Neural cell (in vitro differentiated cells): ENCODE data around the gene LPCAT3. TPM values are rescaled to one million over a fixed set of nuclear protein-coding genes. Genes with fewer than 3 reads are reported as not detected.

Source experiments
- H2AFZ ChIP-seq: fragments of 200-600, 300-800 bp; sonication (generic), shearing (Covaris generic); 2 replicates; pipeline ENCODE4 v1.6.0; 2014; ENCODE audit warnings: low read depth, mild to moderate bottlenecking, antibody characterized with exemption, low read length, moderate library complexity
- H3F3A ChIP-seq: fragments of 200-600 bp; shearing (Covaris generic); 2 replicates; pipeline ENCODE4 v1.6.1; 2016; ENCODE audit warnings: mild to moderate bottlenecking, moderate library complexity, mixed read lengths, antibody characterized with exemption, low read length; ENCODE audit not compliant: insufficient read depth, poor library complexity, severe bottlenecking
- H3K27ac ChIP-seq: fragments of 200-600, 300-800 bp; sonication (generic), shearing (Covaris generic); 2 replicates; pipeline ENCODE4 v1.5.1; 2014; ENCODE audit warnings: mild to moderate bottlenecking, low read length, moderate library complexity
- H3K27me3 ChIP-seq: fragments of 300-800, 200-600 bp; sonication (generic), shearing (Covaris generic); 2 replicates; pipeline ENCODE4 v1.6.0; 2014; ENCODE audit warnings: mild to moderate bottlenecking, low read depth, low read length, moderate library complexity; ENCODE audit not compliant: insufficient read depth
- H3K36me3 ChIP-seq: fragments of 300-800, 200-600 bp; sonication (generic), shearing (Covaris generic); 2 replicates; pipeline ENCODE4 v1.5.1; 2014; ENCODE audit warnings: mild to moderate bottlenecking, antibody characterized with exemption, low read length, moderate library complexity; ENCODE audit not compliant: insufficient read depth
- H3K4me2 ChIP-seq: fragments of 300-800, 200-600 bp; sonication (generic), shearing (Covaris generic); 2 replicates; pipeline ENCODE4 v1.6.0; 2014; ENCODE audit warnings: mild to moderate bottlenecking, low read length
- H3K4me3 ChIP-seq: fragments of 300-800, 200-600 bp; sonication (generic), shearing (Covaris generic); 2 replicates; pipeline ENCODE4 v1.5.1; 2014; ENCODE audit warnings: mild to moderate bottlenecking, low read length, moderate library complexity
- H3K79me2 ChIP-seq: fragments of 200-600 bp; shearing (Covaris generic); replicated peaks from 2 replicates; pipeline ENCODE4 v1.6.0; 2014; ENCODE audit warnings: mild to moderate bottlenecking, low read length, moderate library complexity; ENCODE audit not compliant: insufficient read depth
- H3K9ac ChIP-seq: fragments of 300-800, 200-600 bp; sonication (generic), shearing (Covaris generic); 2 replicates; pipeline ENCODE4 v1.6.1; 2016; ENCODE audit warnings: mild to moderate bottlenecking, low read length, mixed read lengths
- H3K9me2 ChIP-seq: fragments of 200-600 bp; shearing (Covaris generic); 2 replicates; pipeline ENCODE4 v1.6.1; 2016; ENCODE audit warnings: mild to moderate bottlenecking, low read length, mixed read lengths; ENCODE audit not compliant: insufficient read depth
- H3K9me3 ChIP-seq: fragments of 200-600, 300-800 bp; sonication (generic), shearing (Covaris generic); 2 replicates; pipeline ENCODE4 v1.6.1; 2016; ENCODE audit warnings: mild to moderate bottlenecking, mixed run types, low read length, moderate library complexity, mixed read lengths
- H4K20me1 ChIP-seq: fragments of 200-600 bp; shearing (Covaris generic); 2 replicates; pipeline ENCODE4 v1.6.1; 2016; ENCODE audit warnings: mild to moderate bottlenecking, mixed run types; ENCODE audit not compliant: insufficient read depth
- EP300 ChIP-seq: fragments of 450-650 bp; conservative IDR thresholded peaks from 2 replicates; pipeline ENCODE4 v1.6.1; 2014; ENCODE audit warnings: antibody characterized with exemption, mild to moderate bottlenecking, moderate library complexity; ENCODE audit not compliant: poor library complexity, severe bottlenecking
- EZH2 ChIP-seq: fragments of 200-600, 300-800 bp; shearing (Covaris generic), sonication (generic); IDR thresholded peaks from 2 replicates; pipeline ENCODE4 v1.6.1; 2014; ENCODE audit warnings: antibody characterized with exemption, low read length, borderline replicate concordance, mild to moderate bottlenecking; ENCODE audit not compliant: insufficient read depth, poor library complexity, severe bottlenecking
- MXI1 ChIP-seq: fragments of 450-650 bp; conservative IDR thresholded peaks from 2 replicates; pipeline ENCODE4 v1.6.1; 2014; ENCODE audit warnings: antibody characterized with exemption, mild to moderate bottlenecking; ENCODE audit not compliant: poor library complexity, severe bottlenecking
- POLR2AphosphoS5 ChIP-seq: IDR thresholded peaks from 2 replicates; pipeline ENCODE4 v1.6.1; 2012
- RAD21 ChIP-seq: fragments of 450-650 bp; conservative IDR thresholded peaks from 2 replicates; pipeline ENCODE4 v1.6.1; 2014; ENCODE audit warnings: antibody characterized with exemption, mild to moderate bottlenecking, moderate library complexity
- SMC3 ChIP-seq: fragments of 450-650 bp; conservative IDR thresholded peaks from 2 replicates; pipeline ENCODE4 v1.6.1; 2014; ENCODE audit warnings: antibody characterized with exemption, mild to moderate bottlenecking, moderate library complexity; ENCODE audit not compliant: poor library complexity
- TAF1 ChIP-seq: IDR thresholded peaks from 2 replicates; pipeline ENCODE4 v1.6.1; 2012; ENCODE audit warnings: low read depth
- polyA plus RNA-seq: library from polyadenylated mRNA; depleted of rRNA; stranded (reverse); fragments of >200 nt; gene quantifications from 2 replicates; pipeline ENCODE4 v1.2.3, GENCODE V29; 2014
- TF ChIP-seq, protein P1 (sequence below): fragments of 450-650 bp; IDR thresholded peaks from 2 replicates; pipeline ENCODE4 v1.5.1; 2014; ENCODE audit warnings: antibody characterized with exemption, mild to moderate bottlenecking, moderate library complexity; ENCODE audit not compliant: poor library complexity, severe bottlenecking
- TF ChIP-seq, protein P2 (sequence below): IDR thresholded peaks from 2 replicates; pipeline ENCODE4 v1.6.1; 2012; ENCODE audit warnings: borderline replicate concordance

Gene LPCAT3
- polyA plus RNA-seq, 1 donor from 2014 or later, result 14.4 TPM

DNA sequence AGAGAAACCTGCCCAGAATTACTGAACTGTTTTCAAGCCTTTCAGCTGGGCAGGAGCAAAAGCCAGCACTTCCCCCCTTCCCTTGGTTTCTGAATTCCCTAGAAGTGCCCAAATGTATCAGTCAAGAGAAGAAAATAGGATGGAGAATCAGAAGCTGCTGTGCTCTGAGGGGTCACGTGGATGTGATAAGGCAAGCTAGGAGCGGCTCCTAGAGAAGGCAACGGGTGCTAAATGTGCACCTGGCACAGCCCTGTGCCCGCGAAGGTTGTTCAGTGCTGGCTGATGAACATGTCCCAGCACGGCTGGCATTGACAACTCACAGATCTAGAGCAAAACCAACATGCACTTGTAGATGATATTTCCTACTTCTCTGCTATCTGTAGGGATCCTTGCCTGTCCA lies 39.3 kb downstream of the LPCAT3 start:
- H3K27ac ChIP-seq, result no peak overlapping the region
- peaks cover 8% of the 10 kb centered on the region for H3K36me3 ChIP-seq

DNA sequence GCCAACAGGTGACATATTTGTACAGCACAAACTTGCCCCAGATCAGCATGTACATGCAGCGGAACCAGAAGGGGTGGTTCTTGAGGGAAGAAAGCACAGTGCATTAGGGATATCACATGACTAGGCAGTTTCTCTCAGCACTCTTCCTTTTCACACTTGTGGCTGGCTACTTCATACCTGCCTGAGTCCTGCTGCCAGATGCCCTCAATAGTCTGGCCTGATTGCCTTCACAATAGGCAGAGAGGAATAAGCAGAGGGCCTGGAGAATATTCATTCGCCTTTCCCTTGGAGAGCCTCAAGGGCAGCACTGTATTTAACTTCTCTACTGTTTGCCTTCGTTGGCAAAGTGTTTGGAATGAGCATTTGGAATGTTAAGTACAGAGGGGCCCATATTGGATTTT lies 39.7 kb downstream of the LPCAT3 start:
- no peak overlapping the region for H2AFZ ChIP-seq
- H3K79me2 ChIP-seq, result no peaks in the 10 kb centered on the region
- no peak for TF ChIP-seq RAD21
- no peak for TF ChIP-seq TAF1
- TF ChIP-seq EZH2, result no peak
- no peak for TF ChIP-seq EP300
- TF ChIP-seq SMC3, result no peak
- TF ChIP-seq, protein P1, sequence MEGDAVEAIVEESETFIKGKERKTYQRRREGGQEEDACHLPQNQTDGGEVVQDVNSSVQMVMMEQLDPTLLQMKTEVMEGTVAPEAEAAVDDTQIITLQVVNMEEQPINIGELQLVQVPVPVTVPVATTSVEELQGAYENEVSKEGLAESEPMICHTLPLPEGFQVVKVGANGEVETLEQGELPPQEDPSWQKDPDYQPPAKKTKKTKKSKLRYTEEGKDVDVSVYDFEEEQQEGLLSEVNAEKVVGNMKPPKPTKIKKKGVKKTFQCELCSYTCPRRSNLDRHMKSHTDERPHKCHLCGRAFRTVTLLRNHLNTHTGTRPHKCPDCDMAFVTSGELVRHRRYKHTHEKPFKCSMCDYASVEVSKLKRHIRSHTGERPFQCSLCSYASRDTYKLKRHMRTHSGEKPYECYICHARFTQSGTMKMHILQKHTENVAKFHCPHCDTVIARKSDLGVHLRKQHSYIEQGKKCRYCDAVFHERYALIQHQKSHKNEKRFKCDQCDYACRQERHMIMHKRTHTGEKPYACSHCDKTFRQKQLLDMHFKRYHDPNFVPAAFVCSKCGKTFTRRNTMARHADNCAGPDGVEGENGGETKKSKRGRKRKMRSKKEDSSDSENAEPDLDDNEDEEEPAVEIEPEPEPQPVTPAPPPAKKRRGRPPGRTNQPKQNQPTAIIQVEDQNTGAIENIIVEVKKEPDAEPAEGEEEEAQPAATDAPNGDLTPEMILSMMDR, result no peak
- no peak for TF ChIP-seq POLR2AphosphoS5
- TF ChIP-seq, protein P2, sequence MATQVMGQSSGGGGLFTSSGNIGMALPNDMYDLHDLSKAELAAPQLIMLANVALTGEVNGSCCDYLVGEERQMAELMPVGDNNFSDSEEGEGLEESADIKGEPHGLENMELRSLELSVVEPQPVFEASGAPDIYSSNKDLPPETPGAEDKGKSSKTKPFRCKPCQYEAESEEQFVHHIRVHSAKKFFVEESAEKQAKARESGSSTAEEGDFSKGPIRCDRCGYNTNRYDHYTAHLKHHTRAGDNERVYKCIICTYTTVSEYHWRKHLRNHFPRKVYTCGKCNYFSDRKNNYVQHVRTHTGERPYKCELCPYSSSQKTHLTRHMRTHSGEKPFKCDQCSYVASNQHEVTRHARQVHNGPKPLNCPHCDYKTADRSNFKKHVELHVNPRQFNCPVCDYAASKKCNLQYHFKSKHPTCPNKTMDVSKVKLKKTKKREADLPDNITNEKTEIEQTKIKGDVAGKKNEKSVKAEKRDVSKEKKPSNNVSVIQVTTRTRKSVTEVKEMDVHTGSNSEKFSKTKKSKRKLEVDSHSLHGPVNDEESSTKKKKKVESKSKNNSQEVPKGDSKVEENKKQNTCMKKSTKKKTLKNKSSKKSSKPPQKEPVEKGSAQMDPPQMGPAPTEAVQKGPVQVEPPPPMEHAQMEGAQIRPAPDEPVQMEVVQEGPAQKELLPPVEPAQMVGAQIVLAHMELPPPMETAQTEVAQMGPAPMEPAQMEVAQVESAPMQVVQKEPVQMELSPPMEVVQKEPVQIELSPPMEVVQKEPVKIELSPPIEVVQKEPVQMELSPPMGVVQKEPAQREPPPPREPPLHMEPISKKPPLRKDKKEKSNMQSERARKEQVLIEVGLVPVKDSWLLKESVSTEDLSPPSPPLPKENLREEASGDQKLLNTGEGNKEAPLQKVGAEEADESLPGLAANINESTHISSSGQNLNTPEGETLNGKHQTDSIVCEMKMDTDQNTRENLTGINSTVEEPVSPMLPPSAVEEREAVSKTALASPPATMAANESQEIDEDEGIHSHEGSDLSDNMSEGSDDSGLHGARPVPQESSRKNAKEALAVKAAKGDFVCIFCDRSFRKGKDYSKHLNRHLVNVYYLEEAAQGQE, result no peak
- TF ChIP-seq MXI1, result no peak
- no peak overlapping the region for H3K4me2 ChIP-seq
- no peak overlapping the region for H3K27ac ChIP-seq
- peaks cover 8% of the 10 kb centered on the region for H3K36me3 ChIP-seq
- no peak overlapping the region for H3K9ac ChIP-seq
- H3F3A ChIP-seq, result no peaks in the 10 kb centered on the region
- H3K27me3 ChIP-seq, result no peaks in the 10 kb centered on the region
- no peaks in the 10 kb centered on the region for H3K9me3 ChIP-seq
- no peak overlapping the region for H3K4me3 ChIP-seq
- H3K9me2 ChIP-seq, result no peaks in the 10 kb centered on the region
- H4K20me1 ChIP-seq, result no peaks in the 10 kb centered on the region

More for the DNA sequence above, 39.3 kb downstream of the LPCAT3 start:
- H3F3A ChIP-seq, result no peaks in the 10 kb centered on the region
- no peak overlapping the region for H3K4me2 ChIP-seq
- H3K79me2 ChIP-seq, result no peaks in the 10 kb centered on the region
- no peaks in the 10 kb centered on the region for H4K20me1 ChIP-seq
- no peak overlapping the region for H3K9ac ChIP-seq
- H3K27me3 ChIP-seq, result no peaks in the 10 kb centered on the region
- H3K9me3 ChIP-seq, result no peaks in the 10 kb centered on the region
- TF ChIP-seq RAD21 (no peak), TAF1 (no peak), EP300 (no peak), POLR2AphosphoS5 (no peak), EZH2 (no peak)
- TF ChIP-seq, protein P1, result no peak
- H2AFZ ChIP-seq, result no peak overlapping the region
- H3K9me2 ChIP-seq, result no peaks in the 10 kb centered on the region
- no peak overlapping the region for H3K4me3 ChIP-seq
